GM19452 (cell line): Measurements from ENCODE around the gene OR2F2.
A peak's percentile ranks its signal among the peaks of the same experiment; 100 is the strongest.

ENCODE experiments used
- ATAC-seq: cut with Tn5 transposase; IDR thresholded peaks from one replicate; pipeline ENCODE4 v1.9.1; 2021; ENCODE audit not compliant: unreplicated experiment

Gene OR2F2, protein sequence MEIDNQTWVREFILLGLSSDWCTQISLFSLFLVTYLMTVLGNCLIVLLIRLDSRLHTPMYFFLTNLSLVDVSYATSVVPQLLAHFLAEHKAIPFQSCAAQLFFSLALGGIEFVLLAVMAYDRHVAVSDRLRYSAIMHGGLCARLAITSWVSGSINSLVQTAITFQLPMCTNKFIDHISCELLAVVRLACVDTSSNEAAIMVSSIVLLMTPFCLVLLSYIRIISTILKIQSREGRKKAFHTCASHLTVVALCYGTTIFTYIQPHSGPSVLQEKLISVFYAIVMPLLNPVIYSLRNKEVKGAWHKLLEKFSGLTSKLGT

DNA sequence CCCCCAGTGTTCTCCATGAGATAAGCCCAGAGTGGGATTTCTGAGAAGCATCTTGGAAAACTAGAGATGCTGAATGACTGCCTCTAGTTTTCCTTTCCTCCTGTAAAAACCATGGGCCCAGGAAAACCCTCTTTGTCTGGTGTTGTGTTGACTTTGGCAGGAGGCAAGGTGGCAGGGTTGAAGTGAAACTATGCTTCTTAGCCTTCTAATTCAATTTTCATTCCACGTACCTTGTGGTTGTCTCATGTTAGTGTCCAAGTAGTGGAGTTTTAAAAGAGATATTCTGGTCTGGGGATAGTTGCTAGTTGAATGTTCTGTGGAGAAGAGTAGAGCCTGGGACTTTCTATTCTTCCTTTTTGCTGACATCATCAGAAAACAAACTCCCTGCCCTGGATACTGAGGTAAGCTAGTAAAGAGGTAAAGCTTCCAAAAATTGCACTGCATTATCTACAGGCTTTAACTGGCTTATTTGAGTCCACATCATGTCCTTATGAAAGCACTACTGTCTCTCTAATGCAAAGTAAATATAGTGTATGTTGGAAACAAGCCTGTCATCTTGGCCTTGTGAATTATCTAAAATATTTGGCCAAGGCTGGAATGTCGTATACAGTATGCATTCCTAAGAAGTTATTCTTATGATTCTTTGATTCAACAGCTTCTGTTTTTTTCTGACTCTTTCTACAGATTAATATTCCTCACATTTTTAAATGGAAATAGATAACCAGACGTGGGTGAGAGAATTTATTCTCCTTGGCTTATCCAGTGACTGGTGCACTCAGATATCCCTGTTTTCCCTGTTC, at the start of gene OR2F2:
TSS of gene OR2F2 (plus strand) at position 708 of the 800 bp plus-strand sequence. CDS start at position 708, 0 bp downstream.
- ATAC-seq, result no peak

DNA sequence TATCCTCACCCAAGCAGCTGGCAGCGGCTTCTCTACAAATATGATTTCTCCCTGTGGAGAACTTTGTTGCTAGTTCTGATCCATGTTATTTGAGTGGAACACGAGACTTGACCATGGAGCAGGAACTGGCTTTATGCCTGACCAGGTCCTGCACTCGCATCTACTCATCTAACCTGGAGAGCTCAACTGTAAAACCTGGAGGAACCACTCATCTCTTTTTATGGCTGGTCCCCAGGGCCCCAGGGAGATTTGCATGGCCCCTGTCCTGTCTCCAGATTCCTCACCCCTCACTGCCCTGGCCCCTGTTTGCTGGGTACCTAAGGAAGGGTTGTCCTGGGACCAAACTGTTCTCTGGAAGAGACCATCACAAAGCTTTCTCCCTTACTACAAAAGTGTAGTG, 49.1 kb upstream of the OR2F2 start:
- ATAC-seq, result no peak

GRCh38 chr7:143886826-143887477, 48.1 kb upstream of the OR2F2 start:
- no peak for ATAC-seq

DNA sequence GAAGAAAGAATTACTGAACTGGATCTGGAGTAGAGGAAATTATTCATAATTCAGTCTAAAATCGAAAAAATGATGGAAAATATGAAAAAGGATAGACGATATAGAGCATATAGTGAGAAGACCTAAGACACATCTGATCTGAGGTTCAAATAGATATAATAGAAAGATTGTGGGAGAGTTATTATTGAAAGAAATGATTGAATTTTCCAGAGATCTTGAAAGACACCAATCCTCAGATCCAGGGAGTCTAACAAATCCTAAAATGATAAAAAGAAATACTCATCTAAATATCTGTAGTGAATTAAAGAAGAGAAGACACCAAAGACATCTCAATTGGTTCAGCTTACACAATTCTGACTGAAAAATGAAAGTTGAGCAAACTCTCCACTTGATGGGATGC, 46.0 kb upstream of the OR2F2 start:
- ATAC-seq, result no peak

- ATAC-seq, result no peak
These were observed 44.5 kb upstream of the OR2F2 start for GRCh38 chr7:143890558-143890957.

DNA sequence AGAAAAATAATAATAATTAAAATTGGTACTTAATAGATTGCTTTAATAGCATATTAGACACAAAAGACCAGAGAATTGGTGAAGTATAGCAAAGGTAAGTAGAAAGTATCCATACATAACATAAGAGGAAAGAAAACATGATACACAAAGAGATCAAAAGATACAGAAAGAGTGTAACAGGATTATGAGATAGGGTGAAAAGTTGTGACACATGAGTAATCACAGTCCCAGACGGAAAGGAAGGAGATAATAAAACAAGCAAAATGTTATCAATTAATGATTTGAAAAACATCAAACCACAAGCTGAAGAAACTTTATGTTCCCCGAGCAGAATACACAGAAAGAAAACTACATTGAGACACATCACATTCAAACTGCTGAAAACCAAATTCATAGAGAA, 43.6 kb upstream of the OR2F2 start:
- no peak for ATAC-seq

- ATAC-seq, result peak; percentile 99
These were observed 42.3 kb upstream of the OR2F2 start for GRCh38 chr7:143892527-143893300.

GRCh38 chr7:143896667-143897066, 38.4 kb upstream of the OR2F2 start:
- no peak for ATAC-seq

GRCh38 chr7:143898810-143899209, 36.2 kb upstream of the OR2F2 start:
- no peak for ATAC-seq

DNA sequence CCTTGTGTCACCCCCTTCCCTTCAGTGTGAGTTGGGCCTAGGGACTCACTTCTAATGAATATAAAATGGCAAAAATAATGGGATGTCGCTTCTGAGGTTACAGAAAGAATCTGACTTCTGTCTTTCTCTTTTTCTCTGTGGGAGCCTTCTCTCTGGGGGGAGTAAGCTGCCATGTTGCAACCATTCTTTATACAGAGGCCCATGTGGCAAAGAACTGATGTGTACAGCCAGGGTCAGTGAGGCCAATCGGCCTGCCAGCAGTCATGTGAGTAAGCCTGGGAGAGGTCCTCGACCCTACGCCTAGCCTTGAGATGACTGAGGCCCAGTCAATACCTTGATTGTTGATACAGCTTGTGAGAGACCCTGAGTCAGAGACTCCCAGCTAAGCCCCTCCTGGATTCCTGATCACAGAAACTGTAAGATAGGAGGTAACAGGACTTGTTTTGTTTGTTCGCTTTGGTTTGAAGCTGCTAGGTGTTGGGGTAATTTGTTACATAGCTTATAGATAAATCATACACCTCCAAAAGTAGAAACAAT, 34.7 kb upstream of the OR2F2 start:
- ATAC-seq, result no peak

DNA sequence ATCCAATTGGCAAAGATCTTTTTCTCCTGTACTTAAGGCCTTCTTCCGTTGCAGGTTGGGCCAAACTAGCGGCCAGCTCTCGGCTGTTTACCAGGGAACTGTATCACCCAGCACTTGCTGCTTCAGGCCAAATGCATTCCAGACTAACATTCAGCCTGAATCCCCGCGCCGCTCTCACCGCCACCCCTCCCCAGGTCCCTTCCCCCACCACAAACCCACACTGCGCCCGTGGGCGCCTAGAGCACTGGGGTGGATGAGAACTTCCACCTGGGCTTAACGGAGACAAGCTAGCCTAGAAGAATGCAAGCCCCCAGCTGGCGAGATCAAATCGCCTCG, 33.7 kb upstream of the OR2F2 start:
- no peak for ATAC-seq

DNA sequence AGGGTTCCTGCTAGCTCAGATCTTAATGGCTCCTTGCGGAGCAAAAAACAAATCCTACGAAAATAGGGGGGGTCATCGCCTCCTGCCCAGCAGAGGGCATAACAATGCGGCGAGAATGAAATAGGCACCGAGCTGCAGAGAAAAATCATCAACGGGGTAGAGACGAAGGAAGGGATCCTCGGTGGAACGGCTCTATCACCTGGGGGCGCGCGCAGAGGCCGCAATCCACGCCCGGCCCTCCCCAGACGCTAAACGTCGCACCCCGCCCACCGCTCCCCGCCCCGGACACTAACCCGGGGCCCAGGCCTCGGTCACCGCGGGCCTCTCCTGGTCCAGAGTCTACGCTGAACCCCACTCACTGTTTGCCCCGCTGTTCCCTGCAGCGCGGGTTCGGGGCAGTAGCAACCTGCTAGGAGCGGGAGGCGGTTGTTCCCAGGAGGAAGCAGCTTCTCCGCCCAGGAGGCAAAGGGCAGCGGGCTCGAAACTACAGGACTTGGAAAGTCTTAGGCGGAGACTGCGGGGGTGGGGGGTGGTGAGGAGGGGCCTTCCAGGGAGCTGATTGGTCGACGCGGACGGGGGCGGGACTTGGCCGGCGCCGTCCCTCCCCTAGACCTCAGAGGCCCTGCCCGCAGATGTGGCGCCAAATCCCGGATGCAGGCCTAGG, 33.2 kb upstream of the OR2F2 start, which contains the start of gene TCAF1:
TSS of gene TCAF1 (minus strand) at position 509 of the 664 bp plus-strand sequence. CDS start 25,568 bp downstream, outside the sequence.
- ATAC-seq, result peak; percentile 90

DNA sequence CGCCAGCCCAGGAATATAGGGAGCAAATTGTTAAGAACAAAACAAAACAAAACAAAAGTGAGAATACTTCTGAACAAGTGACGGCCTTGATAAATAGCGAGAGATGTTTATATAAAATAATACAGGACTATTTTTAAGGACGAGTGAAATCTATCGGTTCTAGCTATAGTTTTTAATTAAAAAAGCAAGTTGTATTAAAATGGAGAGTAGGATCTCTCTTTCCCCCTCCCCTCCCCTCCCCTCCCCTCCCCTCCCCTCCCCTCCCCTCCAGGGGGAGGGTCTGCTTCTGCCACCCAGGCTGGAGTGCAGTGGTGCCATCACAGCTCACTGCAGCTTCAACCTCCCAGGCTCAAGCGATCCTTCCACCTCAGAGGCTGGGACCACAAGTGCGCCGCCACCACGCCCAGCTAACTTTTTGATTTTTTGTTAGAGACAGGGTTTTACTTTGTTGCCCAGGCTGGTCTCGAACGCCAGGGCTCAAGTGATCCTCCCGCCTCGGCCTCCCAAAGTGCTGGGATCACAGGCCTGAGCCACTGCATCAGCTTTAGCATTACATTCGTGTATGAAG, 32.6 kb upstream of the OR2F2 start:
- no peak for ATAC-seq

GRCh38 chr7:143905509-143905908, 29.5 kb upstream of the OR2F2 start:
- ATAC-seq, result no peak

- no peak for ATAC-seq
These were observed 28.9 kb upstream of the OR2F2 start for GRCh38 chr7:143906151-143906550.

DNA sequence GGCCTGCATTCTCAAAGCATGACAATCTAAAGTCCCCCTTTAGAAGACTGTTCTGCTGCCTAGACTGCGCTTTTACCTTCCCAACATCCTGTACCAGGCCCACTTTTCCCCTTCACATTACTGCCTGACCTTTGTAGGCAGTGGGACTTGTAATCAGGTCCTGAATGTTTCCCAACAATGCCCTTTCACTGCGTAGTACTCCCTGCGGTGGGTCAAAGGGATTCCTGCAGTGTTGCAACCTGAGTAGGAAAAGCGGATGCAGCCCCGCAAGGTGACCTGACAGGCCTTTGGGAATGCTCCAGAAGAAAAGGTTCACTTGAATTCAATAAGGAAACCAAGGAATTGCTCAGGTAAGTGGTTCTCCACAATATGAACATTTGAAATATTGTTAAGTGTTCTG, 28.1 kb upstream of the OR2F2 start:
- no peak for ATAC-seq

DNA sequence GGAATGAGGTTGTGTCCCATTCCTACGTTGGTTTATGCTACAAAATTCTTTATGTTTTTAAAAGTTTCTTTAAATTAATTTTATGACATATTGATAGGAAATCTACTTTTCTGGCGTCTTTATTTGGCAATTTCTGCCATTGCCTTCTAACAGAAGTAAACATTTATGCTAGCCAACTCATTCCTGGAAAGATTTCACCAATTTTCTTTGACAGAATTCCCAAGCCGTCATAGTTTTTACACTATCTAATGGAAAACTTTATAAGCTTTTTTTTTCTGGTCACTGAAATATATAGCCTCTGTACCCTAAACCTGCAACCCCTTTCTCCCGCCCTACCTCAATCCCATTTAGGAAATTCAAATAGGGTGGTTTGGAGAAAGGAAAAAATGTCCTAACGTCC, 26.9 kb upstream of the OR2F2 start:
- no peak for ATAC-seq

- ATAC-seq, result no peak
These were observed 25.2 kb upstream of the OR2F2 start for GRCh38 chr7:143909863-143910262.

DNA sequence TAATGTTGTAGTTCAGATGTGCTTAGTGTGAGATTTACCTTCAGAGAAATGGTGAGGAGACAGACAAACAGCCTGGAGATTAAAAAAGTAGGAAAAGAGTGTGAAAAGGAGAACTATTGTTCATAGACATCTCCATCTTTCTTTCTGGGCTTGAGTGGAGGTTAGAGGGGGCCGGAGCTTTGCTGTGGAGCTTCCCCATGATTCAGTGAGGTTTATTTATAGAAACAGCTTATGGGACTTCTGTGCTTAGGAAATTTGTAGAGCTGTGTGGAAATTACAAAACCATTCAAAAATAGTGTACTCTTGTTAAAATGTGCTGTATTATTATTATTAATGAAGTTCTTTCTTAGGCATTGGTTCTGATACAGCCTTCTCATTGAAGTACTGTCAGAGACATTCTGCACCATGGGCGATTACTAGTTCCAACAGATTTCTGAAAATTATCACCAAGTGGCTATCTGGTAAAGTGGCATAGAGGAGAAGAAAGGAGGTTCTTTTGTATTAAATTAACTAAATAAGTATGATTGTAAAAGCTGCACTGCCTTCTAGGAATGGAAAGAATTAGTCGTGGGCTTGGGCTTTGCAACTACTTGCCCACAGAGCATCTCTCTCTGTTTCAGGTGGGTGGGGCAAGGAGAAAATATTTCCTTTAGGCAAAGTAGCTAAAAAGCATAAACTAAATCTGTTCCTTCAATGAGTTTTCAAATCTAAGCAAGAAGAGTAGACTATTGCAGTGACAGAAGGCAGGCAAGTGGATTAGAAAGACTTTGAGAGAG, 24.4 kb upstream of the OR2F2 start:
- ATAC-seq, result no peak
